ENCODE measurements around the gene GM2A.
"Not testable (repeated sequence)": the region's sequence is repeated elsewhere in the genome, so short reads cannot be mapped to it uniquely, and the experiment has no call there.

GM2A gene

GRCh38 chr5:151254556-151254955 is 1.6 kb downstream of the GM2A start:
- DNase-seq = no peak

GRCh38 chr5:151254990-151255389 is 2.0 kb downstream of the GM2A start:
- not testable (repeated sequence) for DNase-seq

GRCh38 chr5:151255621-151256286 is 2.8 kb downstream of the GM2A start:
- no peak for DNase-seq

- DNase-seq = no peak
These were observed 4.8 kb downstream of the GM2A start for GRCh38 chr5:151257731-151258181.

GRCh38 chr5:151258201-151258611 is 5.2 kb downstream of the GM2A start:
- no peak for DNase-seq

GRCh38 chr5:151258816-151259215 is 5.8 kb downstream of the GM2A start:
- DNase-seq = no peak

- no peak for DNase-seq
These were observed 6.9 kb downstream of the GM2A start for GRCh38 chr5:151259931-151260330.

- DNase-seq = no peak
These were observed 9.5 kb downstream of the GM2A start for GRCh38 chr5:151262532-151262931.

- no peak for DNase-seq
These were observed 11.1 kb downstream of the GM2A start for GRCh38 chr5:151264113-151264512.

GRCh38 chr5:151267491-151268260 is 14.7 kb downstream of the GM2A start:
- no peak for DNase-seq

- no peak for DNase-seq
These were observed 17.6 kb downstream of the GM2A start for GRCh38 chr5:151270599-151270998.

- DNase-seq = no peak
These were observed 18.4 kb downstream of the GM2A start for GRCh38 chr5:151271336-151271735.

- DNase-seq = no peak
These were observed 21.7 kb downstream of the GM2A start for GRCh38 chr5:151274666-151275065.

- no peak for DNase-seq
These were observed 22.8 kb downstream of the GM2A start for GRCh38 chr5:151275803-151276202.

GRCh38 chr5:151278845-151279244 is 25.9 kb downstream of the GM2A start:
- no peak for DNase-seq

GRCh38 chr5:151280443-151280842 is 27.5 kb downstream of the GM2A start:
- no peak for DNase-seq

GRCh38 chr5:151281001-151281639 is 28.1 kb downstream of the GM2A start:
- DNase-seq = no peak

GRCh38 chr5:151283120-151283825 is 30.3 kb downstream of the GM2A start:
- DNase-seq = no peak

- DNase-seq = no peak
These were observed 31.5 kb downstream of the GM2A start for GRCh38 chr5:151284392-151284967.

GRCh38 chr5:151285683-151286082 is 32.7 kb downstream of the GM2A start:
- no peak for DNase-seq

- DNase-seq = no peak
These were observed 33.3 kb downstream of the GM2A start for GRCh38 chr5:151286246-151286645.

- DNase-seq = peak; percentile 18
These were observed 35.2 kb downstream of the GM2A start for GRCh38 chr5:151288180-151288579.

GRCh38 chr5:151293624-151294023 is 40.6 kb downstream of the GM2A start:
- DNase-seq = no peak

All from COR-L47 (cell line).